ENCODE data around the gene CHST10.

GRCh38 chr2:100397976-100398375 lies 19.5 kb downstream of the CHST10 start:
- TF ChIP-seq CTCF (IDR thresholded peaks at IDR 0.05) = no peak
- no peak for TF ChIP-seq POLR2AphosphoS5 (IDR thresholded peaks at IDR 0.05)
- no peak for TF ChIP-seq POLR2A (IDR thresholded peaks at IDR 0.05)
